Coronary artery (tissue), 2 donors: ENCODE results near the gene KIF21B.

Experiments used
- DNase-seq: peaks from one replicate; pipeline ENCODE4 v3.0.0-alpha.2; 2017; ENCODE audit warnings: low spot score
- H3K27ac ChIP-seq, 2 donors: fragments of 200-600 bp; sonication (generic); one replicate each; pipeline ENCODE4 v1.5.1; 2016 to 2019
- H3K4me3 ChIP-seq: fragments of 200-600 bp; sonication (generic); 2 replicates; pipeline ENCODE4 v1.5.1; 2016; ENCODE audit warnings: mild to moderate bottlenecking, moderate library complexity
- TF ChIP-seq, protein P1 (sequence below): fragments of 200-600 bp; sonication (generic); IDR thresholded peaks from one replicate; pipeline ENCODE4 v1.5.1; 2019; ENCODE audit warnings: antibody characterized with exemption

KIF21B gene

DNA sequence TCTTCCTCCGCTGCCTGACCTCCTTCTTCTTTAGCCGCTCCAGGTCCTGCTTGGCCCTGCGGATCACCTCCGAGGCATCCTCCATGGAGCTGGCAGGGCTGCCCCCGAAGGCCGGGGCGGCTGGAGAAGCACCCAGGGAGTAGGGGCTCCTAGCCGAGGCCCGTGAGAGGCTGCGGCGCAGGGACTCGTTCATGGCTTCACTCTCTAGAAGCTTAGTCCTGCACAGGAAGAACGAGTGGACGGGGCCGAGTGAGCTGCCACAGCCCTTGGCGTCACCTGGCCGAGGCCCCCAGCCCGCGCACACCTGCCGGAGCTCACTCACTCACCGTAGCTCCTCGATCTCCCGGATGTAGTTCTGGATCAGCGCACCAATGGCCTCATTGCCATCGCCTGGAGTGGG lies 23.1 kb downstream of the KIF21B start:
- Histone ChIP-seq H3K27ac (no peak overlapping the region), H3K4me3 (no peak overlapping the region)
- no peak for DNase-seq
- TF ChIP-seq, protein P1, sequence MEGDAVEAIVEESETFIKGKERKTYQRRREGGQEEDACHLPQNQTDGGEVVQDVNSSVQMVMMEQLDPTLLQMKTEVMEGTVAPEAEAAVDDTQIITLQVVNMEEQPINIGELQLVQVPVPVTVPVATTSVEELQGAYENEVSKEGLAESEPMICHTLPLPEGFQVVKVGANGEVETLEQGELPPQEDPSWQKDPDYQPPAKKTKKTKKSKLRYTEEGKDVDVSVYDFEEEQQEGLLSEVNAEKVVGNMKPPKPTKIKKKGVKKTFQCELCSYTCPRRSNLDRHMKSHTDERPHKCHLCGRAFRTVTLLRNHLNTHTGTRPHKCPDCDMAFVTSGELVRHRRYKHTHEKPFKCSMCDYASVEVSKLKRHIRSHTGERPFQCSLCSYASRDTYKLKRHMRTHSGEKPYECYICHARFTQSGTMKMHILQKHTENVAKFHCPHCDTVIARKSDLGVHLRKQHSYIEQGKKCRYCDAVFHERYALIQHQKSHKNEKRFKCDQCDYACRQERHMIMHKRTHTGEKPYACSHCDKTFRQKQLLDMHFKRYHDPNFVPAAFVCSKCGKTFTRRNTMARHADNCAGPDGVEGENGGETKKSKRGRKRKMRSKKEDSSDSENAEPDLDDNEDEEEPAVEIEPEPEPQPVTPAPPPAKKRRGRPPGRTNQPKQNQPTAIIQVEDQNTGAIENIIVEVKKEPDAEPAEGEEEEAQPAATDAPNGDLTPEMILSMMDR, result no peak

DNA sequence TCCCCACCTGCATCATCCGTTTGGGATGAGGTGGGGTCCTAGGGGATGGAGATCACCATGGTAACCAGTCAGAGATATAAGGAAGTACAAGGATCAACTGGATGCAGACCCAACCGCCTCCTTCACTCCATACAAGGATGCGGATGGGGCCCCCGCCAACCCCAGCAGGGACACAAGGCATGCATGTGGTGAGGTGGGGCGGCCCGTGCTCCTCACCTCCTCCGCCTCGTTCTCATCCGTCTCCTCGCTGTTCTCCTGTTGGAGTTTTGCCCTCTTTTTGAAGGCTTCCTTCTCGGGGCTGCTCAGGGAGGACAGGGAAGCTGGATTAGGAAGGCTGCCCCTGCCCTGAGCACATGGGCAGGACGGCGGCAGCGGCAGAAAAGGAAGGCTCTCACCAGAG lies 23.8 kb downstream of the KIF21B start:
- Histone ChIP-seq H3K27ac (no peak overlapping the region), H3K4me3 (no peak overlapping the region)
- DNase-seq, result no peak
- TF ChIP-seq, protein P1, result no peak

DNA sequence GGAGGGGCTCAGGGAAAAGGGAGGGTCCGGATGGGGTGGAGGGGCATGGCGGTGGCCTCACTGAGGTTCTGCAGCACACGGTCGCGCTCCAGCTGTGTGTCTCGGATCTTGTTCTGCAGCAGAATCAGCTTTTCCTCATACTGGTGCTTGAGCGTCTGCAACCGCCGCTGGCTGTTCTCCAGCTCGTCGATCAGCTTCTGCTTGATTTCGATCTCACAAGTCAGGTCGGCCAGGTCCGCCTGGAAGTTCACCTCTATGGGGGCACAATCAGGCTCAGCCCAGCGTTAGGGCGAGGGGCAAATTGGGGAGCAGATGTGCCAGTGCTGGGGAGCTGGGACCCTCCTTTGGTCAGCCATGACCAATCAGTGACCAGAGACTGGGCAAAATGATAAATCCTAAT lies 25.2 kb downstream of the KIF21B start:
- TF ChIP-seq, protein P1, result no peak
- no peak for DNase-seq
- no peak overlapping the region for H3K4me3 ChIP-seq
- no peak overlapping the region for H3K27ac ChIP-seq

DNA sequence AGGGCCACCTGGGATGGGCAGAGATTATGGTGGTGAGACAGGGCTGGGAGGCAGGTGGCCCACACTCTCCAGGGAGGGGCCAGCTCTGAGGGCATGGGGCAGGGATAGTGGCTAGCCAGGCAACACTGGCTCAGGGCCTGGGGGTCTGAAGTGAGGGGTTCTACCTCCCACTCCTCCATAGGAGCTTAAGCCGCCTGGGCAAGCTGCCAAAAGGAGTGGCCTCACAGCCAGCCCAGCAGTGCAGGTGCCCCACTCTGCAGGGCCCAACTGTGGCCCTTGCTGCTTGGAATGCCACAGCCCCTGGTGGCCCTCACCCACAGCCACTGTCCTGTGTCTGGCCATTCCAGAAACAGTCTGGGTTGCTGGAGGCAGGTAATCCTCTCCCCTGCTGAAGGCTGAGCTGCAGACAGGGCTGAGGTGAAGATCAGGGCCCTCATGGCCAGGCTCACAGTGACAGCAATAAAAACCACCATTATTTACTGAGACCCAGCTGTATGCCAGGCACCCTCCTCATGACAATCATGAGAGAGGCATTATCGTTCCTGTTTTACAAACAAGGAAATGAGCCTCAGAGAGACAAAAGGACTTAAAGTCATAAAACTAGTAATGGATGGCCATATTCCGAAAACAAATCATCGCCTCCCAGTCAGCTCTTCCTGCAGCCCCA lies 31.0 kb downstream of the KIF21B start:
- Histone ChIP-seq H3K4me3 (no peak overlapping the region), H3K27ac (no peak overlapping the region)
- TF ChIP-seq, protein P1, result no peak
- DNase-seq, result no peak

DNA sequence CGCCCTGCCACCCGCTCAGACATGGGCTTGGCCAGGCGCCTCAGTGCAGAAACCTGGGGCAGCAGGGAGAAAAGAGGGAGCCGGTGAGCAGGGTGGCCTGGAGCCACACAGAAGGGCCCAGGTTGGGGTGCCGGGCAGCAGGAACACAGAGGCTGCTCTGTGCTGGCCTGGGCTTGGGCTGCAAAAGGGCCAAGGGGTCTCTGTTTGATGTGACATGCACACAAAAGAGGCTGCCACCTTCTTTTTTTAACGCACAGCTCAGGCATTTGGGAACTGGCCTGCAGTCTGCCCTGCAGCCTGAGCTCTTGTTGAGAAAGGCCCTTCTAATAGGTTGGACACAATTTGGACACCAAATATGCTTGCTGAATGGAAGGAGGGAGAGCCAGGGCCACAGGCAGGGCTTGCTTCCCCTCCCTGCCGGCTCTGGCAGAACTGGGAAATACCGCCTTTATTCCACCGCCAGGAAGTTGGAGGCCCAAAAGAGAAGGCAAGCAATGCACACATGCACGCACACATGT lies 32.4 kb downstream of the KIF21B start:
- TF ChIP-seq, protein P1, result no peak
- Histone ChIP-seq H3K27ac (no peak overlapping the region), H3K4me3 (no peak overlapping the region)
- DNase-seq, result no peak

DNA sequence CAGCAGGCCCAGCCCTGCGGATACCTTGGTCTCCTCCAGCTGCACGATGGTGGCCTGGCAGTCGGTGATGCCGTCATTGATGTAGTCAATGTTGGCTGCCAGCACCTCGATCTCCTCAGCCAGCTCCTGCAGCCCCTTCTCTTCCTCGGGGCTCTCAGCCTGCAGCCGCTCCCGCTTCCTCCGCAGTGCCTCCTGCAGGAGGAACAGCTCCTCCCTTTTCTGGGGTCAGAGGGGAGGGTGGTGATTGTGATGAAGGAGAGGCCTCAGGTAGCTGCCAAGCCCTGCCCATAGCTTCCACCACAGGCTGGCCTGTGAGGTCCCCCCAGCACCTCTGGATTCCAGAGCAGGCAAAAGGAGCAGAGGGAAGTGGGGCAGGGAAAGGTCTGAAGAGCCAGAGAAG lies 33.4 kb downstream of the KIF21B start:
- H3K4me3 ChIP-seq, result no peak overlapping the region
- TF ChIP-seq, protein P1, result no peak
- no peak overlapping the region for H3K27ac ChIP-seq
- DNase-seq, result no peak

DNA sequence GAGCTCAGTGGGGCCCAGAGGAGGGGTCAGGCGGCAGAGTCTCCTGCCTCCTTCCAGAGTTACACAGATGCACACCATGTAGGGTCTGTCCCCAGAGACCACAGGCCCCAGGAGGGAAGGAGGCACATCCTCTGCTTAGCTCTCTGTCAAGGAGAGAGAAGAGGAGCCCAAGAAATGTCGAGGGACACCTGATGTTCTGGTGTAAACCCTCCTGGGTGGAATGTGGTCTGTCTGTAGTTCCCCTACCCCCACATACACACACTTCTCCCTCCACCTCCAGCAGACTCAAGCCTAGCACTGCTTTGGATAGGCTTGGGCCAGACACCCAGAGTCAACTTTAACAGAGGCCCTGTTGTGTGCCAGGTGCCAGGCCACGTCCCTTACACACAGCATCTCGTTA lies 34.2 kb downstream of the KIF21B start:
- DNase-seq, result no peak
- TF ChIP-seq, protein P1, result no peak
- H3K4me3 ChIP-seq, result no peak overlapping the region
- no peak overlapping the region for H3K27ac ChIP-seq
